Adrenal gland (tissue), 5 donors: ENCODE results near the gene SPTBN1.

Source experiments
- CTCF ChIP-seq, 6 experiments: fragments of 450-650 bp in 4 of 6; fragments of 200-600 bp in 2 of 6; sonication (generic) in 1 of 6; IDR thresholded peaks; 1 replicate in 5 of 6; 2 replicates in 1 of 6; pipeline versions ENCODE4 v1.5.1 to v1.8.0; 2016 to 2021; ENCODE audit warnings: antibody characterized with exemption in 6 of 6, mild to moderate bottlenecking in 2 of 6, moderate library complexity in 1 of 6
- POLR2A ChIP-seq, 2 donors: fragments of 450-650 bp; IDR thresholded peaks; one replicate each; pipeline ENCODE4 v1.6.1; 2017; ENCODE audit warnings: antibody characterized with exemption in 2 of 2, mild to moderate bottlenecking in 2 of 2, moderate library complexity in 1 of 2
- donor health status: DM: no; HTN: no; CAD: no.

GRCh38 chr2:54496920-54497319, 40.8 kb downstream of the SPTBN1 start:
- TF ChIP-seq CTCF (IDR thresholded peaks at IDR 0.05), result no peak
- no peak for TF ChIP-seq POLR2A (IDR thresholded peaks at IDR 0.05)
